Small intestine (tissue), 7 donors: ENCODE measurements around the gene DNASE1L3. TPM values are rescaled to one million over a fixed set of nuclear protein-coding genes. Genes with fewer than 3 reads are reported as not detected.

Source experiments
- DNase-seq, 2 donors: peaks; one replicate each; pipeline versions ENCODE4 v3.0.0 to v3.0.0-alpha.2; 2013
- FAIRE-seq: peaks from 2 replicates; lab custom pipeline; 2012; peaks lifted over from hg19 to GRCh38; lab: Jason Lieb, UNC
- H3K27ac ChIP-seq, 3 donors: one replicate each; pipeline ENCODE4 v1.5.1; 2013; ENCODE audit warnings: low read length in 2 of 3, mild to moderate bottlenecking in 2 of 3, control low read depth in 1 of 3, inconsistent platforms in 1 of 3, low read depth in 1 of 3, moderate library complexity in 1 of 3
- H3K27me3 ChIP-seq, 3 donors: one replicate each; pipeline ENCODE4 v1.6.1; 2013; ENCODE audit warnings: low read length in 3 of 3, inconsistent platforms in 1 of 3; ENCODE audit not compliant: control insufficient read depth in 3 of 3, insufficient read depth in 3 of 3
- H3K36me3 ChIP-seq, 3 donors: one replicate each; pipeline ENCODE4 v1.6.1; 2013; ENCODE audit warnings: low read length in 3 of 3, inconsistent platforms in 1 of 3, low read depth in 1 of 3, mild to moderate bottlenecking in 1 of 3, moderate library complexity in 1 of 3; ENCODE audit not compliant: control insufficient read depth in 3 of 3, insufficient read depth in 2 of 3
- H3K4me1 ChIP-seq, 3 donors: one replicate each; pipeline ENCODE4 v1.6.1; 2013; ENCODE audit warnings: low read length in 2 of 3, inconsistent platforms in 1 of 3, low read depth in 1 of 3, mild to moderate bottlenecking in 1 of 3, moderate library complexity in 1 of 3; ENCODE audit not compliant: control insufficient read depth in 3 of 3, insufficient read depth in 2 of 3
- H3K4me3 ChIP-seq, 3 donors: one replicate each; pipeline ENCODE4 v1.5.1; 2013; ENCODE audit warnings: low read length in 3 of 3, control low read depth in 1 of 3, inconsistent platforms in 1 of 3, low read depth in 1 of 3, mild to moderate bottlenecking in 1 of 3, moderate library complexity in 1 of 3
- H3K9me3 ChIP-seq, 2 donors: one replicate each; pipeline ENCODE4 v1.6.1; 2013; ENCODE audit warnings: low read depth in 1 of 2, low read length in 1 of 2; ENCODE audit not compliant: control insufficient read depth in 2 of 2, insufficient read depth in 1 of 2
- WGBS, 3 donors: extraction: QIAGEN DNeasy Blood & Tissue Kit; methylation state at CpG; one replicate each; pipeline ENCODE4 v1.1.7; 2013; 5-methylcytosine and 5-hydroxymethylcytosine counted together
- polyA plus RNA-seq, 4 donors: library from polyadenylated mRNA; stranded (reverse) in 3 of 4; unstranded in 1 of 4; fragments of 200-250 nt in 3 of 4; fragments of 120-200 nt in 1 of 4; gene quantifications; one replicate each; pipeline versions ENCODE4 v1.2.1 to v1.2.3, GENCODE V29; 2013
- donor health status: healthy with polysubstance abuse.
- donor health status: control.
- donor health status: control.
- donor health status: Bipolar disorder and iron deficiency.
- donor health status: healthy.

The DNASE1L3 gene
- polyA plus RNA-seq, 4 donors = 2.9 to 56.0 (median 10.6) TPM

DNA sequence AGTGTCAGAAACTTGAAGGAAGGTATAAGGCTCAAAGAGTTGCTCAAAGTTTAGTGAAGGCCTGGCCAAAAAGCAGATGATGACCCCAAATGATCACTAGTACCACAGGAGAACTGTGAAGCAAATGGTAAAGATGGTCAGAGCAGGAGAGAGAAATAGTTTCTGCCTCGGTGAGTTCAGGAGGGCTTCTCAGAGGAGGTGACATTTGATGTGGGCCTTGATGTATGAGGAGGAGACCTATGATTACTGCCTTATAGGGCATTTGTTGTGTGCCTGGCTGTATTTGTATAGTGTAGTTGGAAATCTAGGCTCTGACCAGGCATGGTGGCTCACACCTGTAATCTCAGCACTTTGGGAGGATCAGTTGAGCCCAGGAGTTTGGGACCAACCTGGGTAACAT lies 50.4 kb downstream of the DNASE1L3 start:
- FAIRE-seq = no peak
- no peak for DNase-seq
- WGBS, 3 donors = 95 to 100% (median 96%) methylated on average over 1 of the region's 1 CpG
- Histone ChIP-seq H3K27ac (no peak overlapping the region), H3K27me3 (no peaks in the 10 kb centered on the region), H3K36me3 (peaks cover 10 to 79% (median 40%) of the 10 kb centered on the region in 3 donors), H3K4me3 (no peak overlapping the region), H3K4me1 (peaks cover 0 to 3% (median 0%) of the 10 kb centered on the region in 3 donors), H3K9me3 (no peaks in the 10 kb centered on the region)

DNA sequence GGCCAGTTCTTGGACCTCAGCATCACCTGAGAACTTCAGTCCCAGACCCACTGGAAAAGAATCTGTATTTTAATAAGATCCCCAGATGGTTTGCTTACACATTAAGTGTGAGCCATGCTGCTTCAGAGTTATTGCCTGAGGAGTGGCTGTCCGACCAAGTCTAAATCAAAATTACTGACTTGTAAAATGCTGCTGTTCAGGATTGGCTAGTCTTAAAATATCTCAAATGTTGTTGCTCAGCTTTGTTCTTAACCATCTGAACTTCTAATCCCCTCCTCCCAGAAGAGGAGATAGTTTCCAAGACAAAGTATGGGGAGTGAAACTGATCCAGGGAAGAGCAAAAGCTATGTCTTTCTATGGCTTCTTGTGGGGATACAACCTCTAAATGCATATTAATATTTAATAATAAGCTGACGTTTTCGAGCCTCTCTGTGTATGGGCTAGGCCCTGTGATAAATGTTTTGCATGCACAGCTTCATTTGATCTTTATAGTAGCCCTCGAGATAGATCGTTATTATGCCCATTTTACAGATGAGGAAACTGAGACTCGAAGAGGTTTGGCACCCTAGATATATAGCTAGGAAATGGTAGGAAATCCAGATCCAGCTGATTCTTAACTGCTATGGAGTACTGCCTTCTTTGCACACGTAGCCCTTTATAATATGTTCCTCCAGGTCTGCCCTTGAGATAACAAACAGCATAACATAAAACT lies 52.2 kb downstream of the DNASE1L3 start:
- DNase-seq (no peak), FAIRE-seq (no peak)
- Histone ChIP-seq H3K27me3 (no peaks in the 10 kb centered on the region), H3K4me1 (peaks cover 0 to 7% (median 0%) of the 10 kb centered on the region in 3 donors), H3K36me3 (peaks cover 12 to 72% (median 39%) of the 10 kb centered on the region in 3 donors), H3K9me3 (no peaks in the 10 kb centered on the region), H3K4me3 (no peak overlapping the region), H3K27ac (no peak overlapping the region)
- 94% methylated on average over 7 of the region's 7 CpGs for WGBS, 3 donors

DNA sequence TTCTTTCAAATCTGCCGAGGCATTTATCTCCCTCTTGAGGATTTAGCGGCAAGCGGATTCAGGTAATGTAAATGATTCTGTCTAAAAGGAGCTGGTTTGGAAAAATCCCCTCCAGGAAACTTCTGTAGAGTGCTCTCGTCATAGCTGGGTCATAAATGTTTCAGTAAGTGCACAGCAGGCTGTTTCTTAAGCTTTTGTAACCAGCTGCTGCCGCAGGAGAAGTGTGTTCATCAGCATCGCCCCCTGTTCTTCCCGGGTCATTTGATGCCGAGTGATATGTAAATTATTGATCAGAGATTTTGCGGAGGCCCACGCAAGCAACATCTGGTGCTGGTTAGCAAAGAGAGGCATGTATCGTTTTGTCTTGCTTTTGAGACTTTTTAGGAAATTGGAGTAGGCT lies 53.1 kb downstream of the DNASE1L3 start:
- H3K9me3 ChIP-seq = no peaks in the 10 kb centered on the region
- no peak overlapping the region for H3K4me3 ChIP-seq
- H3K27ac ChIP-seq = no peak overlapping the region
- H3K4me1 ChIP-seq = peaks cover 0 to 7% (median 0%) of the 10 kb centered on the region in 3 donors
- no peaks in the 10 kb centered on the region for H3K27me3 ChIP-seq
- FAIRE-seq (no peak), DNase-seq (no peak)
- 83 to 92% (median 90%) methylated on average over 11 of the region's 11 CpGs for WGBS, 3 donors
- H3K36me3 ChIP-seq = peaks cover 12 to 72% (median 40%) of the 10 kb centered on the region in 3 donors

DNA sequence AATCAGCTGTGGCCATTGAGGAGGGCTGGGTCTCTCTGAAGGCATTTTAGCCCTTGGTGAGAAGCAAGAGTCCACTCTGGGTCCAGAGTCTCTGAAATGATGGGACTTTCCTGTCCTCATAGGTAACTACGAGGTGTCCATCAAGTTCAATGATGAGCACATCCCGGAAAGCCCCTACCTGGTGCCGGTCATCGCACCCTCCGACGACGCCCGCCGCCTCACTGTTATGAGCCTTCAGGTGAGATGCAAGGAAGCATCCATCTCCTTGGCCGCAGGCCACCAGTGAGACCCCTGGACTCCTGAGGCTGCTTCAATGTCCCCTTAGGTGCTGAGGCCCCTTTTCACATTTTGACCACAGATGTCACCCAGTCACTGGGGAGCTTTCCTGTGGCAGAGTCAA lies 54.9 kb downstream of the DNASE1L3 start:
- H3K4me3 ChIP-seq = no peak overlapping the region
- no peaks in the 10 kb centered on the region for H3K27me3 ChIP-seq
- no peak overlapping the region for H3K27ac ChIP-seq
- DNase-seq (no peak), FAIRE-seq (no peak)
- 95 to 97% (median 96%) methylated on average over 10 of the region's 10 CpGs for WGBS, 3 donors
- H3K36me3 ChIP-seq = peaks cover 12 to 74% (median 45%) of the 10 kb centered on the region in 3 donors
- no peaks in the 10 kb centered on the region for H3K9me3 ChIP-seq
- peaks cover 0 to 7% (median 0%) of the 10 kb centered on the region in 3 donors for H3K4me1 ChIP-seq

DNA sequence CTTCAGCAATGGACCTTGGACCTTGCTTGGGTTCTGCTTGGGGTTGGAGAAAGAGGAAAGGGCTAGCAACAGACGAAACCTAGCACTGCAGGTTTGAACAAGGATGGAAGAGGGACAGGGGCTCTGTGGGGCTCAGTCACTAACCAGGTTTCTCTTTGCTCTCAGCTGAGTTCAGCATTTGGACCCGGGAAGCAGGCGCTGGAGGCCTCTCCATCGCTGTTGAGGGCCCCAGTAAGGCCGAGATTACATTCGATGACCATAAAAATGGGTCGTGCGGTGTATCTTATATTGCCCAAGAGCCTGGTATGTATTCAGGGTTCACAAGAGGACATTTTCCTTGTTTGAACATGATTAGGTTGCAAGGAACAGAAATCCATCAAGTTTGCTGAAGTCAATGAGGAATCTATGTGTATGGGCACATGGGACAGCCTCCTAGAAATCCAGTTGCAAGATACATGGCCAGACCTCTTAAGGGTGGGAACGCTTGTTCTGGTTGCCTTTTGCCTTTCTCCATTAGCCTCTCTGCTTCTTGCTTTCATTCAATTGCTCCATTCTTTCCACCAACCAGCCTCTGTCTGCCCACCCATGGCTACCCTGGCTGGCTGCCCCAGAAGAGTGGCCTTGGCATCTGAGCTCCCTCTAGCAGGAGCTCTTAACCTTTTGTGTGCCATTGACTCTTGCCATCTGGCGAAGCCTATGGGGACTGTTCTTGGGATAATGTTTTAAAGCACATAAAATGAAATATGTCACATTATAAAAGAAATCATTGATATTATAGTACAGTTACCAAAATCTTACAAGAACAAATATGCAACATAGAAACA lies 55.9 kb downstream of the DNASE1L3 start:
- 69 to 74% (median 72%) methylated on average over 10 of the region's 10 CpGs for WGBS, 3 donors
- DNase-seq (peak in 1 of 2 donors; percentile 73), FAIRE-seq (no peak)
- Histone ChIP-seq H3K27me3 (no peaks in the 10 kb centered on the region), H3K27ac (peak overlapping the region in 1 of 3 donors; percentile 7), H3K9me3 (no peaks in the 10 kb centered on the region), H3K4me1 (peaks cover 0 to 7% (median 0%) of the 10 kb centered on the region in 3 donors), H3K36me3 (peaks cover 15 to 77% (median 42%) of the 10 kb centered on the region in 3 donors), H3K4me3 (no peak overlapping the region)

DNA sequence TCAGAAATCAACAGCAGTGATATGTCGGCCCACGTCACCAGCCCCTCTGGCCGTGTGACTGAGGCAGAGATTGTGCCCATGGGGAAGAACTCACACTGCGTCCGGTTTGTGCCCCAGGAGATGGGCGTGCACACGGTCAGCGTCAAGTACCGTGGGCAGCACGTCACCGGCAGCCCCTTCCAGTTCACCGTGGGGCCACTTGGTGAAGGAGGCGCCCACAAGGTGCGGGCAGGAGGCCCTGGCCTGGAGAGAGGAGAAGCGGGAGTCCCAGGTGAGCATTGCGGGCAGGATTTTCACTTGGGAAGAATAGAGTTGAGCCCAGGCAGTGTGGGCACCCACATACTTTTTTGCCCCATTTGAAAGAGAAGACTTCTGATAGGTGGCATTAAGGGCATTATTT lies 57.4 kb downstream of the DNASE1L3 start:
- Histone ChIP-seq H3K27ac (no peak overlapping the region), H3K9me3 (no peaks in the 10 kb centered on the region), H3K4me1 (peaks cover 0 to 7% (median 0%) of the 10 kb centered on the region in 3 donors), H3K4me3 (no peak overlapping the region), H3K27me3 (no peaks in the 10 kb centered on the region), H3K36me3 (peaks cover 23 to 85% (median 50%) of the 10 kb centered on the region in 3 donors)
- 96 to 98% (median 98%) methylated on average over 16 of the region's 16 CpGs for WGBS, 3 donors
- FAIRE-seq (no peak), DNase-seq (no peak)

DNA sequence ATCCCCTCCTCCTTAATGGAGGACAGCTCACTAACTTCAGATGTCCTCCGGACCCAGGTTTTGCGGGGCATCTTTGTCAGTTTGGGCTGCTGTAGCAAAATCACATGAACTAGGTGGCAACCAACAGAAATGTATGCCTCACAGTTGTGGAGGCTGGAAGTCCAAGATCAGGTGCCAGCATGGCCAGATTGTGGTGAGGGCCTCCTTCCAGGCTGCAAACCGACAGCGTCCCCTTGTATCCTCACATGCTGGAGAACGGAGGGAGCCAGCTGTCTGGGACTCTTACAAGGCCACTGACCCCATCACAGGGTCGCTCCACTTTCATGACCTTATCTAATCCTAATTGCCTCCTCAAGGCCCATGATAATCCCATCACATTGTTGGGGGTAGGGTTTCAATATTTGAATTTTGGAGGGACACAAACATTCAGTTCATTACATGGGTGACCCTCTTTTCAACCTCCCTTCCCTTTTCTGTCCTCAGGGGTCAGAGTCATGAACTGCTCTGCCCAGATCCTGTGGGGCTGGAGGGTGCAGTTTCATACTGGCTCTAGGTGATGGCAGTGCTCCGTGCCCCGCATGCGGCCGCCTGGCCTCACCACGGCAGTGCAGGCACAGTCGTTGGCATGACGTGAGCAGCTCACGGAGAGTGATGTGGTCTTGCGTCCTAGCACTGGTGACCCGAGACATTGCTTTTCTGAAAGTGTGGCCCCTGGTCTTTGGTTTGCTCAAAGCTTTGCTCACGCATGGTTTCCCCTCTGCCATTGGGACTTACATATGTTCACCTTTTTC lies 58.4 kb downstream of the DNASE1L3 start:
- Histone ChIP-seq H3K27me3 (no peaks in the 10 kb centered on the region), H3K36me3 (peaks cover 24 to 86% (median 49%) of the 10 kb centered on the region in 3 donors), H3K4me1 (peaks cover 0 to 7% (median 0%) of the 10 kb centered on the region in 3 donors), H3K27ac (no peak overlapping the region), H3K4me3 (no peak overlapping the region), H3K9me3 (no peaks in the 10 kb centered on the region)
- no peak for FAIRE-seq
- WGBS, 3 donors = 92 to 97% (median 94%) methylated on average over 17 of the region's 17 CpGs
- DNase-seq = no peak

DNA sequence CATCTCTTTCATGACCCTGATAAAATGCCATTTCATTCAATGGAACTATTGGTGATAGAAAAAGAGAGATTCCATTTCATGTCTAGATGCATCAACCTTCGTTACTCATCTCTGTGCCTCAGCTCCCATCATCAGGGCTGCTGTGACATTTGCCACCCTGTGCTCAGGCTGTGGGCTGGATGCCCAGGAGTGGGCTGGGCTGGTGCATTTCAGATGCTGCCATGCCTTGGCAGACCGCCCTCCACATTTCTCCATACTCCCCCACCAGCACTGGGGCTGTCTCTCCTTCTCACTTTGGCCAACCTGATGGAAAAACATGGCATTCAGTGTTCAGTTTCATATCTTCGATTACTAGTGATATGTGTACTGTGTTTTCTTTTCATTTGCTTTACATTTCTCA lies 59.1 kb downstream of the DNASE1L3 start:
- no peaks in the 10 kb centered on the region for H3K9me3 ChIP-seq
- H3K4me1 ChIP-seq = peaks cover 0 to 7% (median 0%) of the 10 kb centered on the region in 3 donors
- 85 to 97% (median 89%) methylated on average over 3 of the region's 3 CpGs for whole genome bisulfite sequencing, 3 donors
- no peaks in the 10 kb centered on the region for H3K27me3 ChIP-seq
- no peak overlapping the region for H3K4me3 ChIP-seq
- no peak overlapping the region for H3K27ac ChIP-seq
- H3K36me3 ChIP-seq = peaks cover 27 to 86% (median 51%) of the 10 kb centered on the region in 3 donors
- no peak for DNase-seq
- FAIRE-seq = no peak
